A549 (cell line): ENCODE data around the gene PYY.

Experiments used
- CEBPB ChIP-seq, 2 experiments: fragments of >200 bp in 1 of 2; sonication (Bioruptor Twin) in 1 of 2; formaldehyde crosslinking in 1 of 2; IDR thresholded peaks; 2 replicates each; pipeline ENCODE4 v1.6.1; 2012 to 2016
- EP300 ChIP-seq, 2 experiments: fragments of >200 bp; sonication (Bioruptor Twin); formaldehyde crosslinking; IDR thresholded peaks; 2 replicates in 1 of 2; 3 replicates in 1 of 2; pipeline ENCODE4 v1.6.1; 2016 to 2017
- MAFK ChIP-seq: fragments of 450-650 bp; IDR thresholded peaks from 2 replicates; pipeline ENCODE4 v1.6.1; 2014; ENCODE audit not compliant: partially characterized antibody
- POLR2A ChIP-seq: IDR thresholded peaks from 2 replicates; pipeline ENCODE4 v1.6.1; 2012; ENCODE audit warnings: mild to moderate bottlenecking, low read length
- TF ChIP-seq, protein P1 (sequence below): fragments of >200 bp; sonication (Bioruptor Twin); formaldehyde crosslinking; IDR thresholded peaks from 3 replicates; pipeline ENCODE4 v1.5.1; 2016
- TF ChIP-seq, protein P2 (sequence below): IDR thresholded peaks from 2 replicates; pipeline ENCODE4 v1.6.1; 2012; ENCODE audit warnings: low read depth, borderline replicate concordance

DNA sequence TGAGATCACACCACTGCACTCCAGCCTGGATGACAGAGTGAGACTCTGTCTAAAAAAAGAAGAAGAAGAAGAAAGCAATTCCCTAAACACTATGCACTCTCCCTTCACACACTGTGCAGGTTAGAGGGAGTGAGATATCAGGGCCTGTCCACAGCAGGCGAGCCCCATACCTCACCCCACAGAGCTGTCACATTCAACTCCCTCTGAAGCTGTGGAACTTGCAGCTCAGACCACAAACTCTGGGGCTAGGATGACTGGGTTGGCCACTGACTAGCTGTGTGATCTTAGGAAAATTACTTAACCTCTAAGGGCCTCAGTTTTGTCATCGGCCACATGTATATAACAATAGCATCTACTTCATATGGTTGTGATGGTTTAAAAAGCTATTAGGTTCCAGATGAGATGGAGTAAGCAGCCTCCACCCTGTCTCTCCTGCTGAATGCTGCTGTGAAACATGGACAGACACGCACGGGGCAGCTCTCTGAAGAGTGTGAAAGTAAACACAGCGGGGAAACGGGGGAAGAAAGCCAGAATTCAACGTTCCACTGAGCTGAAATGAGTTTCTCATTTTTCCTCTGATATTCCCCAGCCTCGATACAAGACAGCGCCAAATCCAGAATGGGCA, 13.6 kb upstream of the PYY start:
- TF ChIP-seq, protein P1, sequence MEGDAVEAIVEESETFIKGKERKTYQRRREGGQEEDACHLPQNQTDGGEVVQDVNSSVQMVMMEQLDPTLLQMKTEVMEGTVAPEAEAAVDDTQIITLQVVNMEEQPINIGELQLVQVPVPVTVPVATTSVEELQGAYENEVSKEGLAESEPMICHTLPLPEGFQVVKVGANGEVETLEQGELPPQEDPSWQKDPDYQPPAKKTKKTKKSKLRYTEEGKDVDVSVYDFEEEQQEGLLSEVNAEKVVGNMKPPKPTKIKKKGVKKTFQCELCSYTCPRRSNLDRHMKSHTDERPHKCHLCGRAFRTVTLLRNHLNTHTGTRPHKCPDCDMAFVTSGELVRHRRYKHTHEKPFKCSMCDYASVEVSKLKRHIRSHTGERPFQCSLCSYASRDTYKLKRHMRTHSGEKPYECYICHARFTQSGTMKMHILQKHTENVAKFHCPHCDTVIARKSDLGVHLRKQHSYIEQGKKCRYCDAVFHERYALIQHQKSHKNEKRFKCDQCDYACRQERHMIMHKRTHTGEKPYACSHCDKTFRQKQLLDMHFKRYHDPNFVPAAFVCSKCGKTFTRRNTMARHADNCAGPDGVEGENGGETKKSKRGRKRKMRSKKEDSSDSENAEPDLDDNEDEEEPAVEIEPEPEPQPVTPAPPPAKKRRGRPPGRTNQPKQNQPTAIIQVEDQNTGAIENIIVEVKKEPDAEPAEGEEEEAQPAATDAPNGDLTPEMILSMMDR = no peak
- TF ChIP-seq CEBPB (IDR thresholded peaks at IDR 0.05) (no peak), MAFK (no peak), EP300 (IDR thresholded peaks at IDR 0.05) (no peak), POLR2A (no peak)
- TF ChIP-seq, protein P2, sequence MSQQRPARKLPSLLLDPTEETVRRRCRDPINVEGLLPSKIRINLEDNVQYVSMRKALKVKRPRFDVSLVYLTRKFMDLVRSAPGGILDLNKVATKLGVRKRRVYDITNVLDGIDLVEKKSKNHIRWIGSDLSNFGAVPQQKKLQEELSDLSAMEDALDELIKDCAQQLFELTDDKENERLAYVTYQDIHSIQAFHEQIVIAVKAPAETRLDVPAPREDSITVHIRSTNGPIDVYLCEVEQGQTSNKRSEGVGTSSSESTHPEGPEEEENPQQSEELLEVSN = no peak
